Thoracic aorta endothelial cell (primary cell): ENCODE measurements around the gene HOXA13. TPM values are rescaled to one million over a fixed set of nuclear protein-coding genes. Genes with fewer than 3 reads are reported as not detected.

Source experiments
- small RNA-seq: library from RNA; depleted of rRNA; stranded (forward); fragments of <200 nt; gene quantifications from one replicate; pipeline ENCODE3, GENCODE V24; 2012
- total RNA-seq: library from RNA; depleted of rRNA; stranded (reverse); fragments of >200 nt; gene quantifications from 2 replicates; pipeline ENCODE4 v1.2.3, GENCODE V29; 2012

HOXA13 gene
- not detected in 2 replicates for total RNA-seq

GRCh38 chr7:27199849-27200760 lies at the start of gene HOXA13:
HOXA13 (minus strand) TSS chr7:27200091; CDS start chr7:27200077, 14 bp downstream.

DNA sequence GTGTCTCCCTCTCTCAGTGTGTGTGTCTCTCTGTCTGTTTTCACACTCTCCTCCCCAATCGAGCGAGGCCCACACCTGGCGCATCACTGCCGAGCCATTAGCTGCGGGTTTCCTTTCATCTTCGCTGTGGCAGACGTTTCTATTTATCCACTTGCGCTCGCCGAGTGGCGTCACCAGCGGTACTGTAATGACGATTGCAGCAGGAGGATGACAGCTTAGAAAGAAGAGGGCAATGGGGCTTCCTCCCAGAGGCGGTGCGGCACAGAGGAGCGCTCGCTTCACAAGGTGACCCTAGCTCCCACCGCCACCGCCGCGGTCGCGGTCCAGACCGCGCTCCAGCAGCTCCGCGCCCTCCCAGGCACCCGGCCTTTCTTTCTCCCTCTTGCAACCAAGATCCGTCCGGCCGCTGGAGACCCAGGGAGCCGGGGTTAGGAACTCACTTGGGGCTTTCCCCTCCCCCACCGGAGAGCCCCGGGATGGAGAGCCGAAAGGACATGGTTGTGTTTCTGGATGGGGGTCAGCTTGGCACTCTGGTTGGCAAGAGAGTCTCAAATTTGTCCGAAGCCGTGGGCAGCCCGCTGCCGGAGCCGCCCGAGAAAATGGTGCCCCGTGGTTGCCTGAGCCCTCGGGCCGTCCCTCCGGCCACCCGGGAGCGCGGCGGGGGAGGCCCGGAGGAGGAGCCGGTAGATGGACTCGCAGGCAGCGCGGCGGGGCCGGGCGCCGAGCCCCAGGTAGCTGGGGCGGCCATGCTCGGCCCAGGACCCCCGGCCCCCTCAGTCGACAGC lies 42.9 kb upstream of the HOXA13 start, which contains the start of gene EVX1:
Gene EVX1 (plus strand): TSS at position 248 of the 785 bp plus-strand sequence. CDS start 229 bp downstream, at position 477.

DNA sequence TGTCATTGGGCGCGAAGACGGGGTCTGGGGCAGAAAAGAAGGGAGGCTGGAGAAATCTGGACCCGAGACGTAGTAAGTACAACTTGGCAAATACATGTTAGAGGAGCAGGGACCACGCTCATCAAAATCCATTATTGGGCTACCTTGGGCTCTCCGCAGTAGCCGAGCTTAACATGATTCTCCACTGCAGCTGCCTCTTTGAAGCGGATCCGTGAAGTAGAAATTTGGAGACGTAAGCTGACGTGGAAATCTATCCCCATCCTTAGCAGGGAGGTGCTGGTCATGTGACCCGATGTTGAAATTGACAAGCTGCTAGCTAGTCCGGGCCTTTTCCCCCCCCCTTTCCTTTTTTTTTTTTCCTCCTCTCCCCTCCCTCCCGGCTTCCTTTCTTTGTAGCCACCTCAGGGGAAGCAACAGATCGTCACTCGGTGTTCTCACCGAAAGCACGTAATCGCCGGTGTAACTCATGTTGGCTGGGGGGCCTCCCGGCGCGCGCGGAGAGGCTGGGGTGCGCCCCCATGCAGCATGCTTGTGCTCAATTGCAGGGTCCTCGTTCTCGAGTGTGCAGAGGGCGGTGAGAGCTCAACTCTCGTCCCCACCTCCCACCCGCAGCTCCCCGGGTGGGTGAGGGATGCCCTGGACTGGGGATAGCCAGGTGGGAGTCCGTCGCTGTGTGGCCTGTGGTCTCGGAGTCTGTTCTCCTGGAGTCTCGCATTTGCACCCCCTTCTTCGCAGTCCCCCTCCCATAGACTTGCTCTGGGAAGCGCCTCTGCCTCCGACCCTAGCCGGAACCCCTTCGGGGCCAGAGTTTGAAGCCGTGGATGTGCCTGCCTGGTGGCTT lies 14.7 kb downstream of the HOXA13 start, which contains the start of gene HOXA11:
Gene HOXA11 (minus strand): TSS at position 220 of the 841 bp plus-strand sequence. CDS start 88 bp downstream, at position 132.

GRCh38 chr7:27173956-27174873 lies 25.7 kb downstream of the HOXA13 start, which contains the start of gene HOXA10:
HOXA10 (minus strand) TSS chr7:27174320; CDS start chr7:27174306, 14 bp downstream.

GRCh38 chr7:27165089-27165995 lies 34.5 kb downstream of the HOXA13 start, which contains the start of gene HOXA9:
HOXA9 (minus strand) TSS chr7:27165537; CDS start chr7:27165457, 80 bp downstream.

DNA sequence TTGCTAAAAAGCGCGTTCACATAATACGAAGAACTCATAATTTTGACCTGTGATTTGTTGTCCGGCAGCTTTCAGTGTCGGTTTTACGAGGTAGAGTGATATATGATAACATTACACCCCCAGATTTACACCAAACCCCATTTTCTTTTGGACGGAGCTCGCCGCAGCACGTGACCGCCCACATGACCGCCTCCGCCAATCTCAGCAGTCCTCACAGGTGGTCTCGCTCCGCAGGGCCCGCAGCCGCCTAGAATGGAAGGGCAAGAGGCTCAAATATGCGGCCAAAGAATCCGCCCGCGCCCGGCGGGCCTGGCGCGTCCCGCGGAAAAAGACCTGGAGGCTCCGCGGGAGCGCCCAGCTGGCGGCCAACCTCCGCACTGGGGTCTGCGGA lies 43.4 kb downstream of the HOXA13 start, which contains the start of gene HOXA7:
Gene HOXA7 (minus strand): TSS at position 168 of the 391 bp plus-strand sequence. CDS start 130 bp downstream, at position 38.

GRCh38 chr7:27151931-27152815 lies 47.7 kb downstream of the HOXA13 start, which contains the start of gene HOXA3:
HOXA3 (minus strand) TSS chr7:27152583; CDS start chr7:27110640, 41,943 bp downstream.

GRCh38 chr7:27147199-27148030 lies 52.5 kb downstream of the HOXA13 start, which contains the start of gene HOXA6:
HOXA6 (minus strand) TSS chr7:27147774; CDS start chr7:27147749, 25 bp downstream.

Small RNAs within 50 kb of the gene (small RNA-seq; reads per million reads assigned to genes)
- not detected for gene AC004080.5
- gene RF02140: not detected
- gene RF02141: not detected

Other genes starting within 250 kb of the HOXA13 start
- 0.65 and 0.93 TPM in 2 replicates for gene HOXA1, start 104.1 kb downstream of the HOXA13 start, total RNA-seq
- 1.6 and 2.2 TPM in 2 replicates for gene HOXA2, start 97.4 kb downstream of the HOXA13 start, total RNA-seq
- gene HOXA4, start 69.3 kb downstream of the HOXA13 start, total RNA-seq: 0.80 and 1.9 TPM in 2 replicates
- 1.3 and 12.7 TPM in 2 replicates for gene HOXA5, start 56.4 kb downstream of the HOXA13 start, total RNA-seq
- gene HOXA6, start 52.3 kb downstream of the HOXA13 start, total RNA-seq: 5.4 TPM in 1 of 2 replicates, not detected in the other
- 1.1 and 1.9 TPM in 2 replicates for gene HOXA3, start 47.5 kb downstream of the HOXA13 start, total RNA-seq
- 0.27 and 3.1 TPM in 2 replicates for gene HOXA7, start 43.4 kb downstream of the HOXA13 start, total RNA-seq
- 0.40 and 27.9 TPM in 2 replicates for gene HOXA9, start 34.6 kb downstream of the HOXA13 start, total RNA-seq
- gene HOXA10, start 25.8 kb downstream of the HOXA13 start, total RNA-seq: 0.27 and 5.8 TPM in 2 replicates
- 0.93 TPM in 1 of 2 replicates, not detected in the other for gene HOXA11, start 14.9 kb downstream of the HOXA13 start, total RNA-seq
- gene EVX1, start 42.7 kb upstream of the HOXA13 start, total RNA-seq: not detected in 2 replicates